Transverse colon (tissue), 4 donors: ENCODE results near the gene VMO1.

Experiments used
- CTCF ChIP-seq, 5 experiments: fragments of 200-600 bp in 3 of 5; fragments of 450-650 bp in 2 of 5; sonication (generic) in 3 of 5; IDR thresholded peaks; 1 replicate in 2 of 5; 2 replicates in 3 of 5; pipeline ENCODE4 v1.5.1; 2016 to 2017; ENCODE audit warnings: antibody characterized with exemption in 5 of 5, inconsistent platforms in 3 of 5, mild to moderate bottlenecking in 2 of 5, moderate library complexity in 1 of 5
- EP300 ChIP-seq: sonication (generic); formaldehyde crosslinking; IDR thresholded peaks from one replicate; pipeline ENCODE4 v1.6.1; 2017; ENCODE audit warnings: antibody characterized with exemption, low read depth
- POLR2A ChIP-seq: fragments of 450-650 bp; IDR thresholded peaks from one replicate; pipeline ENCODE4 v1.6.1; 2016; ENCODE audit warnings: antibody characterized with exemption, mild to moderate bottlenecking, moderate library complexity
- POLR2AphosphoS5 ChIP-seq, 3 donors: sonication (generic); formaldehyde crosslinking; IDR thresholded peaks; one replicate each; pipeline ENCODE4 v1.6.1; 2016; ENCODE audit warnings: antibody characterized with exemption in 3 of 3

GRCh38 chr17:4807605-4808377, 21.6 kb upstream of the VMO1 start:
- TF ChIP-seq POLR2AphosphoS5 (IDR thresholded peaks at IDR 0.05) (no peak), POLR2A (no peak), CTCF (IDR thresholded peaks at IDR 0.05) (no peak), EP300 (no peak)
